Panc1 (cell line): ENCODE data around the gene MRPL20. TPM values are rescaled to one million over a fixed set of nuclear protein-coding genes. Genes with fewer than 3 reads are reported as not detected.

Experiments used
- ATAC-seq: fragments of 200-7000 bp; cut with Tn5 transposase; 2 replicates; pipeline ENCODE4 v1.9.1; 2020; ENCODE audit warnings: mild to moderate bottlenecking, moderate library complexity
- BruUV-seq: library from RNA; stranded (reverse); fragments of 400-500 nt; replicated peaks from 2 replicates; lab custom pipeline; 2021; lab: Mats Ljungman, UMichigan
- CTCF ChIA-PET: fragments of 300-600 bp; sonication (Branson Sonifier 250); formaldehyde crosslinking; loops from one replicate; lab custom pipeline; 2022; ENCODE audit warnings: antibody characterized with exemption; lab: Charles Lee
- POLR2A ChIA-PET: fragments of 300-600 bp; sonication (Branson Sonifier 250); formaldehyde crosslinking; loops from one replicate; lab custom pipeline; 2022; ENCODE audit warnings: antibody characterized with exemption; lab: Charles Lee
- DNase-seq: peaks from one replicate; pipeline ENCODE4 v3.0.0-alpha.2; 2010; ENCODE audit warnings: low read depth, low spot score
- H3K27ac ChIP-seq: 2 replicates; pipeline ENCODE4 v1.5.1; 2011; ENCODE audit warnings: mild to moderate bottlenecking, low read length, inconsistent platforms
- H3K27me3 ChIP-seq: fragments of 200-500 bp; sonication (Bioruptor generic); 2 replicates; pipeline ENCODE4 v1.6.0; 2014; ENCODE audit warnings: low read length, inconsistent platforms; ENCODE audit not compliant: control insufficient read depth, insufficient read depth
- H3K36me3 ChIP-seq: fragments of 200-500 bp; sonication (Bioruptor generic); 2 replicates; pipeline ENCODE4 v1.5.1; 2014; ENCODE audit warnings: inconsistent platforms, mild to moderate bottlenecking, low read length, moderate library complexity; ENCODE audit not compliant: control insufficient read depth, insufficient read depth
- H3K4me1 ChIP-seq: 2 replicates; pipeline ENCODE4 v1.5.1; 2011; ENCODE audit warnings: inconsistent platforms, mild to moderate bottlenecking, low read length, moderate library complexity; ENCODE audit not compliant: control insufficient read depth, insufficient read depth
- H3K4me3 ChIP-seq, 2 experiments: 2 replicates each; pipeline ENCODE4 v1.5.1; 2011 to 2012; ENCODE audit warnings: low read depth in 2 of 2, low read length in 2 of 2, mild to moderate bottlenecking in 2 of 2, inconsistent platforms in 1 of 2, moderate library complexity in 1 of 2
- H3K9me3 ChIP-seq: fragments of 200-500 bp; sonication (Bioruptor generic); 2 replicates; pipeline ENCODE4 v1.5.1; 2014; ENCODE audit warnings: low read depth, mild to moderate bottlenecking, inconsistent platforms, low read length, moderate library complexity; ENCODE audit not compliant: control insufficient read depth, insufficient read depth
- CTCF ChIP-seq: fragments of 450-650 bp; IDR thresholded peaks from 2 replicates; pipeline ENCODE4 v1.5.1; 2017; ENCODE audit warnings: mild to moderate bottlenecking
- POLR2AphosphoS5 ChIP-seq: IDR thresholded peaks from 2 replicates; pipeline ENCODE4 v1.6.1; 2012; ENCODE audit warnings: mild to moderate bottlenecking, low read depth, low read length, moderate library complexity
- REST ChIP-seq, 2 experiments: IDR thresholded peaks; 2 replicates each; pipeline ENCODE4 v1.6.1; 2011 to 2012; ENCODE audit warnings: low read depth in 2 of 2, control low read depth in 1 of 2, low read length in 1 of 2, mild to moderate bottlenecking in 1 of 2, moderate library complexity in 1 of 2; ENCODE audit not compliant: insufficient read depth in 1 of 2
- SIN3A ChIP-seq: IDR thresholded peaks from 2 replicates; pipeline ENCODE4 v1.6.1; 2012; ENCODE audit warnings: low read depth, mild to moderate bottlenecking, low read length, moderate library complexity, borderline replicate concordance; ENCODE audit not compliant: insufficient read depth
- TCF7L2 ChIP-seq: IDR thresholded peaks from 2 replicates; pipeline ENCODE4 v1.6.1; 2011; ENCODE audit warnings: mild to moderate bottlenecking, low read depth, low read length, inconsistent platforms
- in situ Hi-C: cut with HindIII; loops from 2 replicates; pipeline ENCODE4 v1.10.0; 2016; ENCODE audit warnings: low sequenced_read_pairs, low pct_unique_long_range_greater_than_20kb
- intact Hi-C: fragments of 100-400 bp; cut with micrococcal nuclease; formaldehyde crosslinking; loops from one replicate; pipeline ENCODE4 v1.10.0; 2022; ENCODE audit not compliant: unreplicated experiment
- total RNA-seq: library from RNA; stranded (reverse); gene quantifications from one replicate; pipeline ENCODE4 v1.2.1, GENCODE V29; 2021; ENCODE audit not compliant: unreplicated experiment

MRPL20 gene
- total RNA-seq, 1 experiment from 2014 or later = 196 TPM

- DNase-seq (no peak), ATAC-seq (peak; percentile 19; the same call in 1 of the 2 replicates)
- no peaks in the 10 kb centered on the region for H3K9me3 ChIP-seq
- peaks cover 52% of the 10 kb centered on the region for H3K4me1 ChIP-seq
- in situ Hi-C loops = no loop called here
- H3K27me3 ChIP-seq = no peaks in the 10 kb centered on the region
- ChIA-PET POLR2A (no interaction called here), CTCF (no interaction called here)
- TF ChIP-seq CTCF (no peak), TCF7L2 (no peak)
- H3K4me3 ChIP-seq = no peak overlapping the region
- no TSS peak for BruUV-seq
- H3K27ac ChIP-seq = peak overlapping the region; percentile 93
- intact Hi-C loops = no loop called here
- no peaks in the 10 kb centered on the region for H3K36me3 ChIP-seq
These were observed 45.1 kb downstream of the MRPL20 start for GRCh38 chr1:1361982-1362423.

- in situ Hi-C loops = no loop called here
- BruUV-seq = no TSS peak
- CTCF ChIA-PET = no interaction called here
- no peaks in the 10 kb centered on the region for H3K9me3 ChIP-seq
- DNase-seq = no peak
- no peaks in the 10 kb centered on the region for H3K36me3 ChIP-seq
- TF ChIP-seq TCF7L2 (no peak), POLR2AphosphoS5 (no peak)
- intact Hi-C loops = no loop called here
- H3K27me3 ChIP-seq = no peaks in the 10 kb centered on the region
- ATAC-seq = no peak
- H3K4me1 ChIP-seq = peaks cover 57% of the 10 kb centered on the region
- no peak overlapping the region for H3K4me3 ChIP-seq
- POLR2A ChIA-PET = no interaction called here
- peak overlapping the region; percentile 93 for H3K27ac ChIP-seq
These were observed 45.7 kb downstream of the MRPL20 start for GRCh38 chr1:1361233-1361981.

GRCh38 chr1:1360506-1361169 lies 46.5 kb downstream of the MRPL20 start:
- ChIA-PET CTCF (no interaction called here), POLR2A (no interaction called here)
- Histone ChIP-seq H3K27ac (peak overlapping the region; percentile 93), H3K27me3 (no peaks in the 10 kb centered on the region), H3K9me3 (no peaks in the 10 kb centered on the region), H3K4me1 (peaks cover 57% of the 10 kb centered on the region), H3K4me3 (no peak overlapping the region), H3K36me3 (no peaks in the 10 kb centered on the region)
- DNase-seq = peak; percentile 61
- TF ChIP-seq REST (IDR thresholded peaks at IDR 0.05; ENCODE audit: insufficient read depth in 1 of 2, low read depth in 2 of 2, low read length in 1 of 2) (no peak), CTCF (no peak), TCF7L2 (no peak), SIN3A (no peak), POLR2AphosphoS5 (no peak)
- ATAC-seq = peak; percentile 73
- in situ Hi-C loops (no loop called here), intact Hi-C loops (no loop called here)
- TSS peak; percentile 80 for BruUV-seq
